GM19238 (cell line): Measurements from ENCODE around the gene FSTL1.

Experiments used
- DNase-seq: peaks from one replicate; pipeline ENCODE4 v3.0.0; 2011; ENCODE audit warnings: low spot score; ENCODE audit not compliant: insufficient read length

Gene FSTL1

GRCh38 chr3:120450600-120451271 lies at the start of gene FSTL1:
FSTL1 (minus strand) TSS chr3:120450992; CDS start chr3:120450746, 246 bp downstream.
- DNase-seq, result no peak

GRCh38 chr3:120498556-120499346 lies 48.0 kb upstream of the FSTL1 start:
- DNase-seq, result no peak

- no peak for DNase-seq
Measured at GRCh38 chr3:120497818-120498217, 47.0 kb upstream of the FSTL1 start.

GRCh38 chr3:120497336-120497735 lies 46.5 kb upstream of the FSTL1 start:
- no peak for DNase-seq

- no peak for DNase-seq
Measured at GRCh38 chr3:120496278-120497002, 45.6 kb upstream of the FSTL1 start.

- DNase-seq, result no peak
Measured at GRCh38 chr3:120495809-120496208, 45.0 kb upstream of the FSTL1 start.

- no peak for DNase-seq
Measured at GRCh38 chr3:120492103-120492502, 41.3 kb upstream of the FSTL1 start.

- DNase-seq, result no peak
Measured at GRCh38 chr3:120489421-120489820, 38.6 kb upstream of the FSTL1 start.

GRCh38 chr3:120488296-120488695 lies 37.5 kb upstream of the FSTL1 start:
- no peak for DNase-seq

GRCh38 chr3:120487191-120487650 lies 36.4 kb upstream of the FSTL1 start:
- no peak for DNase-seq

- DNase-seq, result no peak
Measured at GRCh38 chr3:120481081-120481480, 30.3 kb upstream of the FSTL1 start.

- no peak for DNase-seq
Measured at GRCh38 chr3:120477781-120478180, 27.0 kb upstream of the FSTL1 start.

GRCh38 chr3:120475722-120476377 lies 25.1 kb upstream of the FSTL1 start:
- no peak for DNase-seq

- no peak for DNase-seq
Measured at GRCh38 chr3:120473896-120474675, 23.3 kb upstream of the FSTL1 start.

- no peak for DNase-seq
Measured at GRCh38 chr3:120473389-120473788, 22.6 kb upstream of the FSTL1 start.

- DNase-seq, result no peak
Measured at GRCh38 chr3:120472121-120472844, 21.5 kb upstream of the FSTL1 start.

GRCh38 chr3:120471643-120472042 lies 20.9 kb upstream of the FSTL1 start:
- DNase-seq, result no peak

- DNase-seq, result no peak
Measured at GRCh38 chr3:120470870-120471269, 20.1 kb upstream of the FSTL1 start.

GRCh38 chr3:120469882-120470301 lies 19.1 kb upstream of the FSTL1 start:
- DNase-seq, result no peak

GRCh38 chr3:120469440-120469839 lies 18.6 kb upstream of the FSTL1 start:
- DNase-seq, result no peak
